HG03097 (cell line): ENCODE results near the gene CTXN1.

Experiments
- ATAC-seq: cut with Tn5 transposase; IDR thresholded peaks from one replicate; pipeline ENCODE4 v1.9.1; 2021; ENCODE audit not compliant: unreplicated experiment, low FRiP score

Gene CTXN1

DNA sequence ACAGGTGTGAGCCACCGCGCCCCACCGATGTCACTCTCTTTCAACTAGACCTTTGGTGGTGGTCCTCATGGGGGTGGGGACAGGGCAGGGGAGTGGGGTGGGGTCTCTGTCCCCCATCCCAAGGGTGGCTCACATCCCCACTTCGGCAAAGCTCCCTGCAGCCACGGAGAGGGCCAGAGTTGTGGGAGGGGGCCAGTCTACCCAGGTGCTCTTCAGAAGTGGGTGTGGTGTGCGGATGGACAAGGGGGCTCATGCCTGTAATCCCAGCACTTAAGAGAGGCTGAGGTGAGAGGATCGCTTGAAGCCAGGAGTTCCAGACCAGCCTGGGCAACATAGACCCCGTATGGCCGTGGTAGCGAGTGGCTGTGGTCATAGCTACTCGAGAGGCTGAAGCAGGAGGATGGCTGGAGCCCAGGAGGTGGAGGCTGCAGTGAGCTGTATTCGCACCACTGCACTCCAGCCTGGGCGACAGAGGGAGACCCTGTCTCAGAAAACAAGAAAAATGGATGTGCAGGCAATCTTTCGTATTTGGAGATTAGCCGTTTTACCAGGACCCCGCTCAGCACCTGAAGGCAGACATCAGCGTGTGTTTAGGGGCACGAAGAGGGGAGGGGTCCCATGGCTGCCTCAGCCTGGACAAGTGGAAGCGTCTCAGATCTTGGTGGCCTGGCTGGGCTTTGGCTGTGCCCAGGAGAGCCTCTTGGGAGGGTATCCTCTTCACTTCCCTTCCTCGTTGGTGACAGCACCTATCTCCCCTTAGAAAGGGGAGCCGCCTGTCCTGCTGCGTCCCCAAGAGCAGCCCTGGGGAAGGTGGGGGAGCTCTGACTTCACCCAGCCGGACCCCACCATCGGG lies 10.5 kb downstream of the CTXN1 start:
- ATAC-seq: no peak

DNA sequence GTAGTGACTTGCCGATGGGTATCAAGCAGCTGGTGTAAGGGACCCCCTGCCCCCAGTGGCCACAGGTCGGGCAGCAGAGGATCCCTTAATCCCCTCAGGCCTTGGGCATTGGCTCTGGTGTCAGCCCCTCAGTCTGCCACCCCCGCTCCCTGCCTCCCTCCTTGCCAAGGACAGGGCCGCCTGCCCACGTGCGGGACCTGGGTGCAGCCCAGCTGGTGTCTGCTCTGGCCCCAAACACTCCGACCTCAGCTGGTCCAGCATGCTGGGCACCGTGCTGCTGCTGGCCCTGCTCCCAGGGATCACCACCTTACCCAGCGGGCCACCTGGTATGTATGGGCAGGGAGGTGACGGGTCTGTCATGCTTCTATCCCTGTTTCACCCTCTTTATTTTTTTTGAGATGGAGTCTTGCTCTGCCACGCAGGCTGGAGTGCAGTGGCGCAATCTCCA lies 11.3 kb downstream of the CTXN1 start, which contains the start of gene TGFBR3L:
Gene TGFBR3L, plus strand, starts transcription at position 233 of the 448 bp plus-strand sequence.
- ATAC-seq: no peak

DNA sequence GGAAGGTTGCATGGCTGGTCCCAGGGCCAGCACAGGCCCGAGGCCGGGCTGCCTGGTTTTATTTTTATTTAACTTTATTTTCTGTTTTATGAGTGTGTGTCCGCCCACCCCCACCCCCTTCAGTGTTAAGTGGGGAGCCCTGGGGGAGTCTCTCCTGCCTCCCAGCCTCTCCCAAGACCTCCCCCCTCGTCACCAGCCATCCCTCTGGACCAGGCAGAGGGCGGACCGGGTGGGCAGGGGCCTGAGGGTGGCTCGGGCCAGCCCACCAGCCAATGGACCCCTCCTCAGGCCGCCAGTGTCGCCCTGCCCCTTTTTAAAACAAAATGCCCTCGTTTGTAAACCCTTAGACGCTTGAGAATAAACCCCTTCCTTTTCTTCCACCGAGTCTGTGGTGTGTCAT lies 11.8 kb downstream of the CTXN1 start:
- ATAC-seq: no peak

DNA sequence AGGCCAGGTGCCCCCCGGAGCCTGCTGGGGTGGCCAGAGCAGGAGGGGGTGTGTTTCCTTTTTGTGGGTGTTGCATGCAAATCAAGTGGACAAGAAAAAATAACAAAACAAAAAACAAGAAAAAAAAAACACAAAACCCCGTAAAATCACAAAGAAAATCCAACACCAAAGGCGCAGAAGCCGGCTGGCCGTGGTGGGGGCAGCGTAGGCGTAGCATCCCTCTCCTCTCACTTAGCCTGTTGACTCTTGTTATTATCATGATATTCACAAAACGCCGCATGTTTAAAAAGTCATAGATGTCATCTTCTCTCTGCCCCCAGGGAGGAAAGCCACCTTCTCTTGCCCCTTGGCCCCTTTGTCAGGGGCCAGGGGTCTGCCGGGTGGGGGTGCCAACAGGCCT lies 12.3 kb downstream of the CTXN1 start:
- ATAC-seq: no peak

DNA sequence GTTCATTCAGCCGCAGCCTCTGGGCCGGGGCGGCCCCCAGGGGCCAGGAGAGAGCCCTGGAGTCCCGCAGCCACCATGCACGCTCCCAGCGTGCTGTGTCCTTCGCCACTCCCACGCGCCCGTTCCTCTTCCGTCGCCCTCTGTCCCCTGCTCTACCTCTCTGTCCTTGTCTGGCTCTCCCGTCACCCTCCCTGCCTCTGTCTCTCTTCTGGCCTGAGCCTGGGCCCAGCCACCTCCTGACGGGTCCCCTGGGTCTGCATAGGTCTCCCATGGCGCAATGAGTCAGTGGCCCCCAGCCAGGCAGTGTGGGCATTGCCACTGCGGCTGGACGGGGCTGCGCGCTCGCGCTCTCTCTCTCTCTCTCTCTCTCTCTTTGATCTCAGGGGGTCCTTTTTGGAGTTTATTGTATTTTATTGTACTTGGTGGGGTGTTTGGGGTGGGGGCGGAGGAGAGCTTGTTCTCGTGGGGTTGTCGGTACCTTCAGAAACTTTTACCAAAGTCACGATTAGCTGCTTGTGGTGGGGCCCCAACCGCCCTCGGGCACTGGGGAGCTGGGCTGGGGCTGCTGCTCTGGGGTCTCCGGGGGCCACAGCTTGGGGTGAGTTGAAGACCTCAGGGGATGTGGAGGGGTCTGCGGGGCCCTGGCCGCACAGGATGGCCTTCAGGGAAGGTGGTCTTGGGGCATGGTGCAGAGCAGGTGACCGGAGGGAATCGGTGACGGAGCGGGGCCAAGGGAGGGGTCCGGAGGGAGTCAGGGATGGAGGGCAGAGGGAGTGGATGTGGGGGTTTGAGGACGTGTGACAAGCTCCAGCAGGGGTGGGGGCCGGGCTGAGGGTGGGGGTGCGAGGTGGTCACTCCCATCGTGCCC lies 13.0 kb downstream of the CTXN1 start:
- no peak for ATAC-seq

DNA sequence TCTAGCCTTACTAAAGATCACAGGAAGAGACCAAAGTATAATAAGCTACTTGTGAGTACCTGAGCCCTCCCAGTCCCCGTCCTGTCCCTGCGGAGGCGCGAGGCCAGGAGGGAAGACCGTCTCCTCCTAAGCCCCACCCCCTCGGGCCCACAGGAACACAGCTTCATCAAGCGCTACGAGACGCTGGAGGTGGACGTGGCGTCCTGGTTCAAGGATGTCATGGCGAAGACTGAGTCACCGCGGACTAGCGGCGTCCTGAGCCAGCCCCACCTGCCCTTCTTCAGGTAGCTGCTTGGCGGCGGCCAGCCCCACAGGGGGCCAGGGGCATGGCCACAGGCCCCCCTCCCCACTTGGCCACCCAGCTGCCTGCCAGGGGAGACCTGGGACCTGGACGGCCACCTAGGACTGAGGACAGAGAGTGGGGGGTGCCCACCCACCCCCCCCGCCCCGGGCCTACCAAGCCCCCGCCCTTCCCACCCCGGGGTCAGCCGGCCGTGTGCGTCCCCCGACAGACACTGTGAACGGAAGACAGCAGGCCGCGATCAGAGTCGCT lies 13.7 kb downstream of the CTXN1 start:
- ATAC-seq: no peak

DNA sequence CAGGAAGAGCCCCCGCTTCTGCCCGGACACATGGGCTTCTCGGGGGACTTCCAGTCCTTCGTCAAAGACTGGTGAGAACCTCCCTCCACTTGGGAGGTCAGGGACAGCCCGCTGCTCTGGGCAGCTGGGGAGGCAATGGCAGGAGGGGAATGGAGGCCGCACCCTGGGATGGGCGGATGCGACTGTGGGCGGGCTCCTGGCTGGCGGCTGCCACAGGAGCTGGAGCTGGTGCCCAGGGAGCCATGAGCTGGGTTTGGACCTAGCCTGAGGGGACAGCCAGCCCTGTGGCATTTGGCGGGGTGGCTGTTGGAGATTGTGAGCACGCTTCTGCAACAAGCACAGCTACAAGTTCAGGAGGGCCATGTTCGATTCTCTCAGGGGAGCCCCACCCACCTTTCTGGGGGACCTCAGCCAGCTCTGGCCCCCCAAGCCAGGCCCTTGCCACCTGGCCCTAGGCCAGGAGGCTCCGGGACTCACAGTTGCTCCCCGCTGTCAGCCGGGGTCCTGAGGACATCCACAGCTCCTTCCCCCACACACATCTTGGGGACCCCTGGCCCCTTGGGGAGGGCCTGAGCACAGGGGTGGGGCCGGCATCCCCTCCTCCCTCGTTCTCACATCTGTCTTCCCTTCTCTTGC lies 14.3 kb downstream of the CTXN1 start:
- no peak for ATAC-seq

DNA sequence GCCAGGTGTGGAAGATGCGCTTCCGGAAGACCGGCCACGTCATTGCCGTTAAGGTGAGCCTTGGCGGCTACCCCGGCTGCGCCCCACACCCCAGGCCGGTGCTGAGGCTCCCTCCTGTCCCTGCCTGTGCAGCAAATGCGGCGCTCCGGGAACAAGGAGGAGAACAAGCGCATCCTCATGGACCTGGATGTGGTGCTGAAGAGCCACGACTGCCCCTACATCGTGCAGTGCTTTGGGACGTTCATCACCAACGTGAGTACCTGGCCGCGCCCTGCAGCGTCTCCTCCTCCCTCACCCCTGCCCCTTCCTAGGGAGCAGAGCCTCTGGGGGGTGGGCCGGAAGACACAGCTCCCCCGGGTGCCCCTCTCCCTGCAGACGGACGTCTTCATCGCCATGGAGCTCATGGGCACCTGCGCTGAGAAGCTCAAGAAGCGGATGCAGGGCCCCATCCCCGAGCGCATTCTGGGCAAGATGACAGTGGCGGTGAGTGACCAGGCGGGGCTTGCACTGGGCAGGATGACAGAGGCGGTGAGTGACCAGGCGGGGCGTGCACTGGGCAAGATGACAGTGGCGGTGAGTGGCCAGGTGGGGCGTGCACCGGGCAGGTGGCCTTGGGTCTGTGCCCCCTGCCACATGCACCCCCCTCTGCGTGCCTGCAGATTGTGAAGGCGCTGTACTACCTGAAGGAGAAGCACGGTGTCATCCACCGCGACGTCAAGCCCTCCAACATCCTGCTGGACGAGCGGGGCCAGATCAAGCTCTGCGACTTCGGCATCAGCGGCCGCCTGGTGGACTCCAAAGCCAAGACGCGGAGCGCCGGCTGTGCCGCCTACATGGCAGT lies 15.4 kb downstream of the CTXN1 start:
- ATAC-seq: no peak

DNA sequence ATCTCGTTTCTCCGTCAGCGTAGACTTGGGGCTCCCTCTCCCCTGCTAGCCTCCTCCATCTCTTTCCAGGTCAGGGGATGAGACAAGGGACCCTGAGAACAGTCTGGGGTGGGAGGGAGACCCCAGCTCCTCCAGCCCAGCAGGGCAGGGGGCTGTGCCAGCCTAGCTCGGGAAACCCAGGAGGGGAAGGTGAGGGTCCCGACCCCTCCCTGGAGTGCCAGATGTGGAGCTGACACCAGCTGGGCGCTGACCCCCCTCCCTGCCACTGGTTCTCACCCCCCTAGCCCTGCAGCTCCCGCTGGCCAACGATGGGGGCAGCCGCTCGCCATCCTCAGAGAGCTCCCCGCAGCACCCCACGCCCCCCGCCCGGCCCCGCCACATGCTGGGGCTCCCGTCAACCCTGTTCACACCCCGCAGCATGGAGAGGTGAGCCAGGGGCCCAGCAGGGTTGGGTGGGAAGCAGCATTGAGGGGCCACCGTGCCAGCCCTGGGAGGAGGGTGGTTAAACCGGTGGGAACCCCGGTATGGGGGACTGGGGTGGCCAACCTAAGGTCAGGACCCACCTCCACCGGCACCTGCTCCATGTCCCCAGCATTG lies 16.4 kb downstream of the CTXN1 start:
- ATAC-seq: no peak

DNA sequence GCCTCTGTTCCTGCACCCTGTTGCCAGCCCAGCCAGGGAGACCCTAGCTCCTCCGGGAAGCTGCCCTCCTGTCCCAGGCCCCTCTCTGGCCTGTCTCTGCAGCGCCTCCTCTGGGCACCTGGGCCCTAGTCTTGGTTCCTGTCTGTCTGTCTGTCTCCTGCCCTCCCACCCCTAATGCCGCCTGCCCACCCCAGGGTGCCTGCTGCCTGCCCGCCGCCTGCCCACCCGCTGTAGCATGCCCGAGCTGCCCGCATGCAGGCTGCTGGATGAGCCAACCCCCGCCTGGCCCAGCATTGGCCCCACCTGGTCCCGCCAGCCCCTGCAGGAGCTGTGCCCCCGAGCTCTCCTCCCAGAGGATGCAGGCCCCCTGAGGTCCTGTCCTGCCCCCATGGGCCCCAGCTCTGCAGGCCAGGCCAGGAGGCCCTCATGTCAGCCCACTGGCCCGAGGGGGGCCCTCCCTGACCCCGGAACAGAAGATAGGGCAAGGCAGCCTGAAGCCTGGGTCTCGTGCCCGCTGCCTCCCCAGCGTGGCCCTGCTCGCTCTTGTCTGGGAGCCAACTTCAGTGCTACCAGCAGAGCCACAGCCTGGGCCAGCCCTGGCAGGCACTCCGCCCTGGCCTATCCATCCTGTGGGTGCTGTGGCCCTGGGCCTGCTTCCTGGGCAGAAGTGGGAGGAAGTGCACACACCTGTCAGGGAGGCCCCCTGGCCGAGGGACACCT lies 17.0 kb downstream of the CTXN1 start:
- ATAC-seq: no peak

DNA sequence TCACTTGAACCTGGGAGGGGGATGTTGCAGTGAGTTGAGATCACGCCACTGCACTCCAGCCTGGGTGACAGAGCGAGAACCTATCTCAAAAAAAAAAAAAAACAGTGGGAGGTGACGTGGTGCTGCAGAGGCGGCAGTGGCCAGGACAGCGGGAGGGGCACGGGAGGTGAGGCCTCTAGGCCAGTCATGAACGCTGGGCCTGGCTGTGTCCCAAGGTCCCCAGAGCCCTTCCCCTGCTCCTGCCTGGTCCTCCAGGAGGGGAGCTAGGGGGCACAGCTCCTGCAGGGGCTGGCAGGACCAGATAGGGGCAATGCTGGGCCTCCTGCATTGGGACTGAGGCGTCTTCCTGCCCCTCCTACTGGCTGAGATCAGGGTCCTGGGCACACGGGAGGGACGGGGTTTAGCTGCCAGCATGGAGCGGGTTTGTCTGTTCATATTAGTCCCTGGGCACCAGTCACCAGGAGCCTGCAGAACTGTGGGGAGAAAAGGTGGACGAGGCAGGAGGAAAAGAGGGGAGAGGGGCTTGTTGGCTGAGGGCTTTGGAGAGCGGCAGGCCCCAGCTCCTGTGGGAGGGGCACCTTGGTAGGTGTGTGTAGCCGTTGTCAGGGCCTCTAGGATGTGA lies 17.7 kb downstream of the CTXN1 start:
- no peak for ATAC-seq

DNA sequence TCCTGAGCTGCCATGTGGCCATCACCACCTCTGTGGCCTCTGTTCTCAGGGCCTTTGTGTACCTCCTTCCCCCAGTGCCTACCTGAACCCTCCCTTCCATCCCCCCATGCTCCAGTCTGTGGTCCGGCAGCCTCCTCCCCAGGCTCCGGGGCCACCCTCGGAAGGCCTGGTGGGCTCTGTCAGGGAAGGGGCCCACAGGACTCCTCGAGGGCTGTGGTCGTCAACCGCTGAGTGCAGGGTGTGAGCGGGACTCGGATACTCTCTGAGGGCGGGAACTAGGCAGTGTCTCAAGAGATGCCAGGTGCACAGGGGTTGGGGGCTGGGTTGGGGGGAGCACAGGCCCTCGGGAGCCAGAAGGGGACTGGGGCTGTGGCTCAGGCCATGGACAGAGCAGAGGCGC lies 18.4 kb downstream of the CTXN1 start:
- no peak for ATAC-seq

DNA sequence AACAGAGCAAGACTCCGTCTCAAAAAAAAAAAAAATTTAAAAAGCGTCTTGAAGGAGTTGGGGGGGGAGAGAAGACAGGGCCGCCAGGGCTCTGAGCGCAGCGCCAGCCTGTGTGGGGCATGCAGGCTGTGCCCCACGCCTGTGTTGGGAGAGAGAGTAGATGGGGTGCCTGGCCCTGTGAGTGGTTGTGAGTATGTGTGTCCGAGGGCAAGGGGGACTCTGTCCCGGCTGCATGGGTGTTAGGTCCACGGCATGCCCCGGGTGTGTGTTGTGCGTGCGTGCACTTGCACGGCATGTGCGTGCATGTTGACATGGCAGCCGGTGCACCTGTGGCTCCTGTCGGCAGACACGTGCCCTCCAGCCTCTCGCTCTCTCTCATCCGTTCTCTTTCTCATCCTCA lies 18.8 kb downstream of the CTXN1 start:
- ATAC-seq: no peak

DNA sequence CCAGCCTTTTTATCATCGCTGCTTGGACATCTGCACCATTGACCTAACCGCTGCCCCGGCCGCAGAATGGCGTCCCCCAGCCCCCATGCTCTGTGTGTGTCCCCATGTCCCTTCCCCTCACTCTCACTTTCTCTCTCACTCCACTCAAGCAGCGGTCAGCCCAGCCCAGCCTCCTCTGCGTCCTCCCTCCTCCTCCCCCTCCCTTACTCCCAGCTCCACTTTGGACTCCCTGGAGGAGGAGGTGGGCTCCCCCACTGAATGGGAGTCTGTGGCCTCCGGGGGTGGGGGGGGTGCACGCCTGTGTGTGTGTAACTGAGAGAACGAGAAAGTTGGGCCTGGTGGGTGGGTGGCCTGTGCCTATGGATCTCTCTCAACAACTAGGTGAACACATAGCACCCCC lies 20.1 kb downstream of the CTXN1 start:
- ATAC-seq: no peak

DNA sequence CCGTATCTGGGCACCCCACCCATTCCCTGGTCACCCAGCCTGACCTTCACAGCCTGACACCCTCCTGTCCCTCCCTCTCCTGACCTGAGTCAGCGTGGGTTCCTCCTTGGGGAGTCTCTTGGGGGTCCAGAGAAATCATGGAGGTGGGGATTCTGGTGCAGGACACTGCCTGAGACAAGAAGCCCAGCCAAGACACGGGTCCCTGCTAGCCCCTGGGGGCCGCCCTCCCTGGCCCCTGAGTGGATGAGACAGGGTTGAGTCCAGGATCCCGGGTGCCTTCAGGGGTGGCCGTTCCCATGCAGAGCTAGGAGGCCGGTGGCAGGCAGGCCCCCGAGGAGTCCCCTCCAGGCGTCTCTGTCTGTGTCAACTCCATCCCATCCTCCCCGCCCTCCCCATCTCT lies 20.7 kb downstream of the CTXN1 start:
- no peak for ATAC-seq

DNA sequence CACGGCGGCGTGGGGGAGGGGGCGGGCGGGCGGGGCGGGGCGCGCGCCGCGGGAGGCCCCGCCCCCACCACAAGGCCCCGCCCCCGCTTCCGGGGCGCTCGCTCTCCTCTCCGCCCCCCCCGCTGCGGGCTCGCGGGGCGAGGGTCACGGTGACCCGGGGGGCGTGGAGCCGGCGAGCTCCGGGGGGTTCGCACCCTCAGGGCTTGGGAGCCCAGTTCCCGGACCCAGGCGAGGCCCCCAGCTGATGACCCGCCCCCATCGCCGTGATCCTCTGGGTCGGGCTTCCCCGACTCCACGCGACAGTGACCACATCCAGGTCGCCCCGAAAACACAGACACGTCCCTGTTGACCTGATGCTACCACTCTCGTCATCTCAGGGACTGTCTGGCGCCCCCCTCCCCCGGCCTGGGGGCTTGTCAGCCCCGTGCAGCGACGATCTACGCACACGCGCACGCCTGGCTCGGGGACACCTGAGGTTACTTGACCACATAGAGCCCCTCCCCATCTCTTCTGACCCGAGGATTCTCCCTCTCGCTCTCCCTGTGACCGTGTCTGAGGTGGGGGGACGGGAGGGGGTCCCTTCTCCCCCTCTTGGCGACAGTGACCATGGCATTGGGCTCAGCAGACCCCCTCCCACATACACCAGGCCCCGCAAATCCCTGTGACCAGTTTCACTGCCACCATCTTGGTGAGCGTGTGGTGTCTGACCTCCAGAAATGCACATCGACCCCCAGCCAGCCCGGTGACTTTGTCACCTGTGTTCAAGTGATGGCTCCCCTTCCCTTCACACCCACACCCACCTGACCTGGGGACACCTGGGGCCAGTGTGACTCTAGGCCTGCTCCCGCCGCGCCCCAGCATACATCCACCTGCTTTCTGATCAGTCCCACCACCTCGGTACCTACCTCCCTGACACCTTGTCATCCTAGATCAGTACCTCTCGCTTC lies 21.6 kb downstream of the CTXN1 start:
- peak; percentile 30 for ATAC-seq
